T-cell (primary cell): Measurements from ENCODE around the gene BCL11B. TPM values are rescaled to one million over a fixed set of nuclear protein-coding genes. Genes with fewer than 3 reads are reported as not detected.

Source experiments
- ATAC-seq, 4 experiments: fragments of 200-7000 bp in 3 of 4; fragments of 150-1000 bp in 1 of 4; cut with Tn5 transposase; replicated peaks in 1 of 4; 1 replicate in 3 of 4; 2 replicates in 1 of 4; pipeline ENCODE4 v1.10.0; 2021; ENCODE audit warnings: moderate library complexity in 3 of 4, mild to moderate bottlenecking in 2 of 4, moderate number of reproducible peaks in 1 of 4
- CTCF ChIA-PET, 2 donors: fragments of 300-600 bp; sonication (Branson Sonifier 250); formaldehyde crosslinking; loops; one replicate each; lab custom pipeline; 2022; ENCODE audit warnings: antibody characterized with exemption in 2 of 2; lab: Charles Lee
- POLR2A ChIA-PET, 2 donors: fragments of 300-600 bp; sonication (Branson Sonifier 250); formaldehyde crosslinking; loops; one replicate each; lab custom pipeline; 2022; ENCODE audit warnings: antibody characterized with exemption in 2 of 2; lab: Charles Lee
- DNase-seq, 35 experiments: peaks; one replicate each; pipeline versions ENCODE4 v3.0.0 to v3.0.0-alpha.2; 2013 to 2023
- H3K27ac ChIP-seq: one replicate; pipeline ENCODE4 v1.5.1; 2013; ENCODE audit warnings: low read length
- H3K27me3 ChIP-seq, 2 experiments: replicated peaks in 1 of 2; 1 replicate in 1 of 2; 2 replicates in 1 of 2; pipeline versions ENCODE4 v1.6.1 to v1.7.0; 2013; ENCODE audit warnings: low read length in 1 of 2, mixed read lengths in 1 of 2; ENCODE audit not compliant: control insufficient read depth in 2 of 2, insufficient read depth in 2 of 2; ENCODE audit errors: extremely low read depth in 1 of 2
- H3K36me3 ChIP-seq, 2 donors: 1 replicate in 1 of 2; 2 replicates in 1 of 2; pipeline versions ENCODE4 v1.6.1 to v1.7.0; 2013; ENCODE audit warnings: low read length in 1 of 2; ENCODE audit not compliant: control insufficient read depth in 2 of 2, insufficient read depth in 1 of 2; ENCODE audit errors: extremely low read depth in 1 of 2
- H3K4me1 ChIP-seq, 2 experiments: 1 replicate in 1 of 2; 2 replicates in 1 of 2; pipeline versions ENCODE4 v1.6.1 to v1.7.0; 2013; ENCODE audit warnings: low read length in 2 of 2, mixed read lengths in 1 of 2; ENCODE audit not compliant: insufficient read depth in 2 of 2, control insufficient read depth in 1 of 2; ENCODE audit errors: extremely low read depth in 1 of 2
- H3K4me3 ChIP-seq, 2 donors: 1 replicate in 1 of 2; 2 replicates in 1 of 2; pipeline versions ENCODE4 v1.5.1 to v1.7.0; 2013; ENCODE audit warnings: mild to moderate bottlenecking in 2 of 2, low read length in 1 of 2, moderate library complexity in 1 of 2; ENCODE audit not compliant: control insufficient read depth in 1 of 2; ENCODE audit errors: extremely low read depth in 1 of 2
- H3K9me3 ChIP-seq: 2 replicates; pipeline ENCODE4 v1.7.0; 2013
- H3K27ac Mint-ChIP-seq, 2 donors: one replicate each; pipeline ENCODE4 v1.8.0; 2020 to 2021; ENCODE audit warnings: mild to moderate bottlenecking in 2 of 2, mixed read lengths in 2 of 2
- H3K27me3 Mint-ChIP-seq, 2 donors: one replicate each; pipeline ENCODE4 v1.8.0; 2021 to 2022; ENCODE audit warnings: mixed read lengths in 2 of 2
- H3K36me3 Mint-ChIP-seq: one replicate; pipeline ENCODE4 v1.8.0; 2021; ENCODE audit warnings: mixed read lengths
- H3K4me1 Mint-ChIP-seq, 3 donors: one replicate each; pipeline ENCODE4 v1.8.0; 2020 to 2022; ENCODE audit warnings: mixed read lengths in 3 of 3, mild to moderate bottlenecking in 1 of 3
- H3K4me3 Mint-ChIP-seq, 3 donors: one replicate each; pipeline ENCODE4 v1.8.0; 2020 to 2022; ENCODE audit warnings: mild to moderate bottlenecking in 3 of 3, mixed read lengths in 3 of 3, moderate library complexity in 3 of 3
- H3K9me3 Mint-ChIP-seq, 3 donors: one replicate each; pipeline ENCODE4 v1.8.0; 2020 to 2022; ENCODE audit warnings: mixed read lengths in 3 of 3
- WGBS: methylation state at CpG from one replicate; pipeline ENCODE4 v1.1.5; 2013; ENCODE audit warnings: missing lambda C conversion rate; ENCODE audit not compliant: insufficient coverage; 5-methylcytosine and 5-hydroxymethylcytosine counted together
- total RNA-seq, 35 experiments: library from RNA in 6 of 35; stranded (reverse) in 6 of 35; fragments of 120-200 nt in 1 of 35; gene quantifications; one replicate each; pipeline versions ENCODE4 v1.2.1 to v1.2.4 and lab custom pipeline; 2013 to 2026

The BCL11B gene
- total RNA-seq, 5 donors from 2014 or later (not counting 1 experiment from before 2014, with no cell fraction given) = 181 to 240 (median 196) TPM

- H3K27me3 Mint-ChIP-seq = no peaks in the 10 kb centered on the region
- POLR2A ChIA-PET = interaction anchor here (0.5 to 1.2 kb wide), 4 partner anchors 29 to 1623 kb away, joined by 3 to 4 read pairs (median 4); no protein-coding TSS in a partner anchor
- peaks cover 72% of the 10 kb centered on the region for H3K36me3 Mint-ChIP-seq
- CTCF ChIA-PET = interaction anchor here (0.6 to 2.3 kb wide), 8 partner anchors 8 to 43 kb away, joined by 3 to 22 read pairs (median 3); no protein-coding TSS in a partner anchor
- Histone ChIP-seq H3K36me3 (peaks cover 16 to 92% of the 10 kb centered on the region in 2 donors), H3K27ac (peak overlapping the region; percentile 99), H3K27me3 (no peaks in the 10 kb centered on the region), H3K4me3 (no peak overlapping the region), H3K4me1 (peaks cover 77 to 99% of the 10 kb centered on the region in 2 experiments), H3K9me3 (no peaks in the 10 kb centered on the region)
- WGBS = no CpG with 5 or more reads among the region's 3 CpGs
- no peak for ATAC-seq
- H3K9me3 Mint-ChIP-seq = no peaks in the 10 kb centered on the region
- no peak for DNase-seq
- peak overlapping the region; percentile 53 to 96 (median 70) for H3K4me3 Mint-ChIP-seq
- peaks cover 97 to 98% (median 97%) of the 10 kb centered on the region in 3 donors for H3K4me1 Mint-ChIP-seq
- H3K27ac Mint-ChIP-seq = peak overlapping the region; percentile 98 to 99
Measured at GRCh38 chr14:99224948-99225347, 47.0 kb downstream of the BCL11B start.

DNA sequence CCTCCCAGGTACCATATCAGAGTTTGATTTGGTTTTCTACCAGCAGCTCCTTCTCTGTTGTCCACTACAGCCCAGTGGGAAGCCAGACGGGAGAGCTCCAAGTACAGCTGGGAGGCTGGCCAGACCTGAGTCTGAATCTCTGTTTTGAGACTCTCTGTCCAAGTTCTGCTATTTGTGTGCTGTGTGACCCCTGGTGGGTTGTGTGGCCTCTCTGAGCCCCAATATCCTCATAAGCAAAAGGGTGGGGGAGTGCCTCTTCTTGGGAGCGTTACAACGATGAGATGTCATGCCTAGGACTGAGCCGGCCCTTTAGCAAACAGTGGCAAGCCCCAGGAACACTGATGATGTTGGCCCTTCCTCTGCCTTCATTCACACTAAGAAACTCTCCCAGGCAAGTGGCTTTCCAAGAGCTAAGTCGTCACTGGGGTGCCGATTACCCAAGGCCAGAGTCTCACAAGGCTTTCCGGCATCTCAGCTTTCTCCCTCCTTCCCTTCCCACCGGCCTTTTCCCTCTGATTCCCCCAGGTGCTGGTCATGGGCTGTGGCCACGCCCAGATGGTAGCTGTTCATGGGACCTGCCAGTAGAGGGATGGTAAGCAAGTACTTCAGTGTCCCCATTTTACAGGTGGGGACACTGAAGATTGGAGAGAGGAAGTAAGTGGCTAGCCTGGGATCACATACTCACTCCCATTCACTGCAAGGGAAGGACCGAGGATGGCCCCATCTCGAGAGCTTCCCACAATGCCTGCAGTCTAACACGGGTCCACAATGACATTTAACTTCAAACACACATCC lies 47.7 kb downstream of the BCL11B start:
- POLR2A ChIA-PET = interaction anchor here in 1 of 2 donors (0.6 to 1.2 kb wide), 2 partner anchors 22 to 33 kb away, joined by 4 to 9 read pairs; no protein-coding TSS in a partner anchor
- WGBS = 40% methylated on average over 8 of the region's 12 CpGs
- DNase-seq (peak in 1 of 35 experiments; percentile 55), ATAC-seq (peak in 1 of 4 experiments; percentile 13)
- Mint-ChIP-seq H3K9me3 (no peaks in the 10 kb centered on the region), H3K27ac (peak overlapping the region; percentile 98 to 99), H3K36me3 (peaks cover 69% of the 10 kb centered on the region), H3K27me3 (no peaks in the 10 kb centered on the region), H3K4me3 (peak overlapping the region; percentile 50 to 96 (median 70)), H3K4me1 (peaks cover 96 to 98% (median 96%) of the 10 kb centered on the region in 3 donors)
- H3K27me3 ChIP-seq = no peaks in the 10 kb centered on the region
- peak overlapping the region; percentile 99 for H3K27ac ChIP-seq
- no peak overlapping the region for H3K4me3 ChIP-seq
- no peaks in the 10 kb centered on the region for H3K9me3 ChIP-seq
- H3K4me1 ChIP-seq = peaks cover 75 to 99% of the 10 kb centered on the region in 2 experiments
- H3K36me3 ChIP-seq = peaks cover 14 to 94% of the 10 kb centered on the region in 2 donors
- CTCF ChIA-PET = interaction anchor here in 1 of 2 donors (0.6 to 2.3 kb wide), 6 partner anchors 9 to 44 kb away, joined by 3 to 22 read pairs (median 4); no protein-coding TSS in a partner anchor

DNA sequence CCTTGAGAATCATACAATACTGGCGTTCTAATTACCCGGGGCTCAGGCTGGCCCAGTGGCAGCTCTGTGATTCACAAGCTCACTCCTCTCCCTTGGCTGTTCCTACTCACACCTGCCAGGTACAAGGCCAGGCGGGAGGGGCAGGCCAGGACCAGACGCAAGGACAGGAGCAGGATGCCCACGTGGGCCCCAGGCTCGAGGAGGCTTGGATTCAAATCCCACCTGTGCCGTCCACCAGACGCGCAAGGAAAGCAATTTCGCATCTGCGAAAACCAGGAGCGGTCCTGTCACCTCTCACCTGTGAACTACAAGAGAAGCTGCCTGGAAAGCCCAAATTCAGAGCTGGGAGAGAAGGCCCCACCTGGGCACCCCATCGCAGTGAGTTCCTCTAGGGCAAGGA lies 50.6 kb downstream of the BCL11B start:
- no peaks in the 10 kb centered on the region for H3K27me3 Mint-ChIP-seq
- peak overlapping the region; percentile 41 for H3K27ac ChIP-seq
- ATAC-seq (no peak), DNase-seq (no peak)
- H3K9me3 Mint-ChIP-seq = no peaks in the 10 kb centered on the region
- H3K4me3 Mint-ChIP-seq = peak overlapping the region in 2 of 3 donors; percentile 17 to 96
- POLR2A ChIA-PET = interaction anchor here (0.5 to 1.8 kb wide), 3 partner anchors 11 to 998 kb away, joined by 3 to 7 read pairs (median 5); no protein-coding TSS in a partner anchor
- H3K36me3 Mint-ChIP-seq = peaks cover 53% of the 10 kb centered on the region
- CTCF ChIA-PET = interaction anchor here (1.4 to 1.9 kb wide), 3 partner anchors 9 to 1084 kb away, joined by 4 to 5 read pairs (median 4); no protein-coding TSS in a partner anchor
- peaks cover 60 to 98% of the 10 kb centered on the region in 2 experiments for H3K4me1 ChIP-seq
- no peaks in the 10 kb centered on the region for H3K9me3 ChIP-seq
- no peaks in the 10 kb centered on the region for H3K27me3 ChIP-seq
- WGBS = 78% methylated on average over 13 of the region's 13 CpGs
- no peak overlapping the region for H3K4me3 ChIP-seq
- H3K36me3 ChIP-seq = peaks cover 4 to 81% of the 10 kb centered on the region in 2 donors
- peak overlapping the region; percentile 98 to 99 for H3K27ac Mint-ChIP-seq
- H3K4me1 Mint-ChIP-seq = peaks cover 92 to 98% (median 94%) of the 10 kb centered on the region in 3 donors

- H3K36me3 ChIP-seq = peaks cover 0 to 52% of the 10 kb centered on the region in 2 donors
- ATAC-seq = peak in 1 of 4 experiments; percentile 4
Measured at GRCh38 chr14:99217066-99217955, 54.7 kb downstream of the BCL11B start.

GRCh38 chr14:99216191-99216590 lies 55.8 kb downstream of the BCL11B start:
- H3K27ac ChIP-seq = peak overlapping the region; percentile 27

More at GRCh38 chr14:99217066-99217955, 54.7 kb downstream of the BCL11B start:
- H3K27me3 Mint-ChIP-seq = no peaks in the 10 kb centered on the region
- WGBS = 79% methylated on average over 10 of the region's 13 CpGs
- H3K4me1 Mint-ChIP-seq = peaks cover 91 to 98% (median 94%) of the 10 kb centered on the region in 3 donors
- peak overlapping the region; percentile 66 to 89 (median 74) for H3K4me3 Mint-ChIP-seq
- no peak for DNase-seq
- Histone ChIP-seq H3K9me3 (no peaks in the 10 kb centered on the region), H3K27me3 (no peaks in the 10 kb centered on the region), H3K4me1 (peaks cover 59 to 98% of the 10 kb centered on the region in 2 experiments), H3K27ac (peak overlapping the region; percentile 52), H3K4me3 (no peak overlapping the region)
- peak overlapping the region; percentile 87 to 97 for H3K27ac Mint-ChIP-seq
- POLR2A ChIA-PET = interaction anchor here (0.6 to 0.7 kb wide), 3 partner anchors 9 to 37 kb away, joined by 3 to 8 read pairs (median 4); no protein-coding TSS in a partner anchor
- CTCF ChIA-PET = interaction anchor here (0.6 to 1.0 kb wide), 6 partner anchors 9 to 1044 kb away, joined by 3 read pairs; no protein-coding TSS in a partner anchor
- peaks cover 33% of the 10 kb centered on the region for H3K36me3 Mint-ChIP-seq
- H3K9me3 Mint-ChIP-seq = no peaks in the 10 kb centered on the region

More at GRCh38 chr14:99216191-99216590, 55.8 kb downstream of the BCL11B start:
- Mint-ChIP-seq H3K9me3 (no peaks in the 10 kb centered on the region), H3K27ac (peak overlapping the region; percentile 87 to 97), H3K4me3 (peak overlapping the region; percentile 66 to 89 (median 74)), H3K4me1 (peaks cover 91 to 98% (median 94%) of the 10 kb centered on the region in 3 donors), H3K36me3 (peaks cover 30% of the 10 kb centered on the region), H3K27me3 (no peaks in the 10 kb centered on the region)
- 37% methylated on average over 7 of the region's 10 CpGs for WGBS
- Histone ChIP-seq H3K4me3 (peak overlapping the region; percentile 19 to 28), H3K4me1 (peaks cover 64 to 98% of the 10 kb centered on the region in 2 experiments), H3K36me3 (peaks cover 0 to 46% of the 10 kb centered on the region in 2 donors), H3K9me3 (no peaks in the 10 kb centered on the region), H3K27me3 (no peaks in the 10 kb centered on the region)
- ChIA-PET CTCF (interaction anchor here in 1 of 2 donors (1.4 to 1.7 kb wide), 2 partner anchors 24 to 29 kb away, joined by 4 to 7 read pairs; no protein-coding TSS in a partner anchor), POLR2A (no interaction called here)
- no peak for ATAC-seq
- DNase-seq = no peak
